Prostate gland (tissue), 2 donors: Measurements from ENCODE around the gene SPTBN2. TPM values are rescaled to one million over a fixed set of nuclear protein-coding genes. Genes with fewer than 3 reads are reported as not detected.
A peak's percentile ranks its signal among the peaks of the same experiment; 100 is the strongest.

ENCODE experiments used
- DNase-seq: peaks from one replicate; pipeline ENCODE4 v3.0.0-alpha.2; 2019; ENCODE audit warnings: low spot score
- H3K27ac ChIP-seq, 2 donors: fragments of 200-600 bp; sonication (generic); 2 replicates each; pipeline ENCODE4 v1.5.1; 2017 to 2019
- H3K27me3 ChIP-seq: fragments of 200-600 bp; sonication (generic); replicated peaks from 2 replicates; pipeline ENCODE4 v1.5.1; 2019; ENCODE audit not compliant: insufficient read depth
- H3K36me3 ChIP-seq, 2 donors: fragments of 200-600 bp; sonication (generic); 1 replicate in 1 of 2; 2 replicates in 1 of 2; pipeline versions ENCODE4 v1.5.1 to v1.8.1; 2017 to 2019
- H3K4me1 ChIP-seq: fragments of 200-600 bp; sonication (generic); replicated peaks from 2 replicates; pipeline ENCODE4 v1.5.1; 2019
- H3K4me3 ChIP-seq, 2 donors: fragments of 200-600 bp; sonication (generic); 2 replicates each; pipeline ENCODE4 v1.5.1; 2017 to 2019
- H3K9me3 ChIP-seq: fragments of 200-600 bp; sonication (generic); 2 replicates; pipeline ENCODE4 v1.5.1; 2017
- CTCF ChIP-seq, 4 experiments: fragments of 200-600 bp in 2 of 4; fragments of 450-650 bp in 2 of 4; sonication (generic) in 2 of 4; IDR thresholded peaks; 1 replicate in 3 of 4; 2 replicates in 1 of 4; pipeline ENCODE4 v1.5.1; 2016 to 2019; ENCODE audit warnings: antibody characterized with exemption in 4 of 4, mild to moderate bottlenecking in 2 of 4, moderate library complexity in 2 of 4
- POLR2A ChIP-seq: fragments of 450-650 bp; IDR thresholded peaks from one replicate; pipeline ENCODE4 v1.6.1; 2016; ENCODE audit warnings: antibody characterized with exemption, mild to moderate bottlenecking
- POLR2AphosphoS5 ChIP-seq: sonication (generic); formaldehyde crosslinking; IDR thresholded peaks from one replicate; pipeline ENCODE4 v1.6.1; 2017; ENCODE audit warnings: antibody characterized with exemption
- WGBS: methylation state at CpG from one replicate; pipeline ENCODE4 v1.1.5; 2018; 5-methylcytosine and 5-hydroxymethylcytosine counted together
- intact Hi-C: fragments of 100-400 bp; cut with DNase I; formaldehyde crosslinking; loops from one replicate; pipeline ENCODE4 v1.14.2; 2022
- total RNA-seq, 2 donors: library from RNA; depleted of rRNA; stranded (reverse); fragments of >200 nt; gene quantifications; one replicate each; pipeline ENCODE4 v1.1.0, GENCODE V29; 2016

Gene SPTBN2
- total RNA-seq, 2 donors from 2014 or later, result 139 to 140 TPM

DNA sequence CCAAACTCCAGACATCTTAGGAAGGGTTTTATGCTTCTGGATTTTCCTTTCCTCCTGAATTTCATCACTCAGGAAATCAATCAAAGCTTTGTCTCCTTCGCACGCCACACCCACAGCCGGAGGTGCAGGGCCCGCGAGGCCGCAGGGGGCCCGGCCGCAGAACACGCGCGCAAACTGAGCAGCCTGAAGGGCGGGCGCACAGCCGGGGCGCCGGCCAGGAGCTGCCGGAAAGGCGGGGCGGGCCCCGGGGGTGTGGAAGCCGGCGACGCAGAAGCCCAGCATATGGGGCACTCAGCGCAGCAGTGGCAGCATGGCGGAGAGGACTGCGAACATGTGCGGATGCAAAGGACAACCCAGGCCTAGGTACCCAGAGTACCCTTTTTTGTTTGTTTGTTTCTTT, 33.1 kb upstream of the SPTBN2 start:
- Histone ChIP-seq H3K9me3 (no peaks in the 10 kb centered on the region), H3K4me3 (no peak overlapping the region), H3K27me3 (no peaks in the 10 kb centered on the region), H3K4me1 (no peaks in the 10 kb centered on the region), H3K27ac (no peak overlapping the region), H3K36me3 (no peaks in the 10 kb centered on the region)
- no peak for DNase-seq
- 94% methylated on average over 27 of the region's 27 CpGs for WGBS
- TF ChIP-seq POLR2A, result no peak
- no peak for TF ChIP-seq POLR2AphosphoS5
- TF ChIP-seq CTCF (IDR thresholded peaks at IDR 0.05), result no peak
- intact Hi-C loops, result no loop called here

DNA sequence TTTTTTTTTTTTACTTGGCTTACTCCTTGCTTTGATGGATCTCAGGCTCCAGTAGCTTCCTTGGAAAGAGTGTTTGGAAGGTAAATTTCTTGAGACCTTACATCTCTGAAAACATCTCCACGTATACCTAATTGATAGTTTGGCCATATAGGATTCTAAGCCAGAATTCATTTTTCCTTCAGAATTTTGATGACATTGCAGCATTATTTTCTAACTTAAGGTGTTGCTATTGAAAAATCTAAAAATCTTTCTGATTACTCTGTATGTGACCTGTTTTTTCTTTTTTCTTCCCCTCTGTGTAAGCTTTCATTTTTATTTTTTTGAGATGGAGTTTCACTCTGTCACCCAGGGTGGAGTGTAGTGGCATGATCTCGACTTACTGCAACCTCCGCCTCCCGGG, 23.1 kb upstream of the SPTBN2 start:
- no peaks in the 10 kb centered on the region for H3K9me3 ChIP-seq
- no peak overlapping the region for H3K27ac ChIP-seq
- H3K27me3 ChIP-seq, result no peaks in the 10 kb centered on the region
- H3K36me3 ChIP-seq, result no peaks in the 10 kb centered on the region
- TF ChIP-seq POLR2A, result no peak
- TF ChIP-seq POLR2AphosphoS5, result no peak
- no peak for TF ChIP-seq CTCF (IDR thresholded peaks at IDR 0.05)
- no peaks in the 10 kb centered on the region for H3K4me1 ChIP-seq
- intact Hi-C loops, result no loop called here
- WGBS, result 94% methylated on average over 4 of the region's 4 CpGs
- H3K4me3 ChIP-seq, result no peak overlapping the region
- DNase-seq, result no peak

GRCh38 chr11:66749091-66749490, 20.1 kb upstream of the SPTBN2 start:
- no peak overlapping the region for H3K4me3 ChIP-seq
- H3K27me3 ChIP-seq, result no peaks in the 10 kb centered on the region
- DNase-seq, result peak; percentile 94
- no peaks in the 10 kb centered on the region for H3K9me3 ChIP-seq
- intact Hi-C loops, result no loop called here
- H3K27ac ChIP-seq, result peak overlapping the region; percentile 38 to 61
- 40% methylated on average over 2 of the region's 2 CpGs for WGBS
- H3K4me1 ChIP-seq, result peaks cover under 1% of the 10 kb centered on the region
- H3K36me3 ChIP-seq, result no peaks in the 10 kb centered on the region
- TF ChIP-seq POLR2AphosphoS5 (peak; percentile 89), CTCF (IDR thresholded peaks at IDR 0.05) (no peak), POLR2A (no peak)

DNA sequence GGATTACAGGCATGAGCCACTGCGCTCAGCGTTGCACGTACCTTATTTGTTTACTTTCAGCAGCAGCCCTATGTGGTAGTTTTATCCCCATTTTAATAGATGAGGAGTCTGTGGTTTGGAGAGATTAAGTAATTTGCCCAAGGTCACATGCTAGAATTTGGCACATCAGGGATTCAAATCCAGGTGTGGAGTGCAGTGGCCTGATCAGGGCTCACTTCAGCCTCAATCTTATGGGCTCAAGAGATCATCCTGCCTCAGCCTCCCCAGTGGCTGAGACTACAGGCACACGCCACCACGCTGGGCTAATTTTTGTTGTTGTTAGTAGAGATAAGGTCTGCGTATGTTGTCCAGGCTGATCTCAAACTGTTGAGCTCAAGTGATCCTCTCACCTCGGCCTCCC, 18.5 kb upstream of the SPTBN2 start:
- Histone ChIP-seq H3K9me3 (no peaks in the 10 kb centered on the region), H3K27ac (peak overlapping the region in 1 of 2 donors; percentile 61), H3K27me3 (no peaks in the 10 kb centered on the region), H3K36me3 (no peaks in the 10 kb centered on the region), H3K4me1 (peaks cover 9% of the 10 kb centered on the region), H3K4me3 (no peak overlapping the region)
- intact Hi-C loops, result no loop called here
- WGBS, result 79% methylated on average over 7 of the region's 7 CpGs
- TF ChIP-seq CTCF (IDR thresholded peaks at IDR 0.05), result no peak
- TF ChIP-seq POLR2A, result no peak
- TF ChIP-seq POLR2AphosphoS5, result no peak
- no peak for DNase-seq

- peaks cover 9% of the 10 kb centered on the region for H3K4me1 ChIP-seq
- peak overlapping the region; percentile 92 to 94 for H3K27ac ChIP-seq
- no peaks in the 10 kb centered on the region for H3K27me3 ChIP-seq
- 49% methylated on average over 45 of the region's 45 CpGs for WGBS
- peak; percentile 30 for DNase-seq
- H3K36me3 ChIP-seq, result no peaks in the 10 kb centered on the region
- intact Hi-C loops, result no loop called here
- no peaks in the 10 kb centered on the region for H3K9me3 ChIP-seq
- TF ChIP-seq CTCF (IDR thresholded peaks at IDR 0.05) (no peak), POLR2A (no peak), POLR2AphosphoS5 (no peak)
- H3K4me3 ChIP-seq, result peak overlapping the region; percentile 68 to 81
Measured at GRCh38 chr11:66745356-66746235, 16.6 kb upstream of the SPTBN2 start.
